Activated CD8-positive, alpha-beta T cell treated with anti-CD3 and anti-CD28 coated beads, Interleukin-2, amount 10 ng/mL, durations not matched to agents 7 days and 5 days (primary cell): Measurements from ENCODE around the gene LRP1. TPM values are rescaled to one million over a fixed set of nuclear protein-coding genes. Genes with fewer than 3 reads are reported as not detected.
A peak's percentile ranks its signal among the peaks of the same experiment; 100 is the strongest.

Source experiments
- ATAC-seq: fragments of 150-1000 bp; cut with Tn5 transposase; one replicate; pipeline ENCODE4 v1.10.0; 2021; ENCODE audit warnings: moderate library complexity
- CTCF ChIA-PET: fragments of 350-600 bp; sonication (Branson Sonifier 250); formaldehyde crosslinking; loops from one replicate; lab custom pipeline; 2021; ENCODE audit warnings: antibody characterized with exemption; lab: Charles Lee
- POLR2A ChIA-PET: fragments of 350-600 bp; sonication (Branson Sonifier 250); formaldehyde crosslinking; loops from one replicate; lab custom pipeline; 2021; ENCODE audit warnings: antibody characterized with exemption; lab: Charles Lee
- DNase-seq: peaks from one replicate; pipeline ENCODE4 v3.0.0-alpha.2; 2020
- H3K27ac Mint-ChIP-seq: one replicate; pipeline ENCODE4 v1.8.0; 2021; ENCODE audit warnings: mild to moderate bottlenecking, mixed read lengths
- H3K27me3 Mint-ChIP-seq: one replicate; pipeline ENCODE4 v1.8.0; 2021; ENCODE audit warnings: low read depth, mixed read lengths
- H3K36me3 Mint-ChIP-seq: one replicate; pipeline ENCODE4 v1.8.0; 2021; ENCODE audit warnings: low read depth, mixed read lengths
- H3K4me1 Mint-ChIP-seq: one replicate; pipeline ENCODE4 v1.8.0; 2021; ENCODE audit warnings: low read depth, mixed read lengths
- H3K4me3 Mint-ChIP-seq: one replicate; pipeline ENCODE4 v1.8.0; 2021; ENCODE audit warnings: mild to moderate bottlenecking, mixed read lengths
- H3K9me3 Mint-ChIP-seq: one replicate; pipeline ENCODE4 v1.8.0; 2022; ENCODE audit warnings: mixed read lengths; ENCODE audit not compliant: insufficient read depth
- total RNA-seq, 2 experiments: library from RNA; stranded (reverse); gene quantifications; one replicate each; pipeline ENCODE4 v1.2.3, GENCODE V29; 2021

Gene LRP1
- total RNA-seq, 2 experiments from 2014 or later = 0.39 to 0.40 TPM

DNA sequence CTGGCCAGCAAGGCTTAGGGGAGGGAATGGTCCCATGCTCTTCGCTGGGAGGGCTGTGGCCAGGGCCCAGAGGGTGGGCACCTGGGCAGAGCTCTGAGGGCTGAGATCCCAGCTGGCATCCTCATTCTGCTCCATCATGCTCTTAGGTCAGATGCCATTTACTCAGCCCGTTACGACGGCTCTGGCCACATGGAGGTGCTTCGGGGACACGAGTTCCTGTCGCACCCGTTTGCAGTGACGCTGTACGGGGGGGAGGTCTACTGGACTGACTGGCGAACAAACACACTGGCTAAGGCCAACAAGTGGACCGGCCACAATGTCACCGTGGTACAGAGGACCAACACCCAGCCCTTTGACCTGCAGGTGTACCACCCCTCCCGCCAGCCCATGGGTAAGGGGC, 49.9 kb downstream of the LRP1 start:
- Mint-ChIP-seq H3K27me3 (no peaks in the 10 kb centered on the region), H3K27ac (no peak overlapping the region)
- CTCF ChIA-PET = no interaction called here

DNA sequence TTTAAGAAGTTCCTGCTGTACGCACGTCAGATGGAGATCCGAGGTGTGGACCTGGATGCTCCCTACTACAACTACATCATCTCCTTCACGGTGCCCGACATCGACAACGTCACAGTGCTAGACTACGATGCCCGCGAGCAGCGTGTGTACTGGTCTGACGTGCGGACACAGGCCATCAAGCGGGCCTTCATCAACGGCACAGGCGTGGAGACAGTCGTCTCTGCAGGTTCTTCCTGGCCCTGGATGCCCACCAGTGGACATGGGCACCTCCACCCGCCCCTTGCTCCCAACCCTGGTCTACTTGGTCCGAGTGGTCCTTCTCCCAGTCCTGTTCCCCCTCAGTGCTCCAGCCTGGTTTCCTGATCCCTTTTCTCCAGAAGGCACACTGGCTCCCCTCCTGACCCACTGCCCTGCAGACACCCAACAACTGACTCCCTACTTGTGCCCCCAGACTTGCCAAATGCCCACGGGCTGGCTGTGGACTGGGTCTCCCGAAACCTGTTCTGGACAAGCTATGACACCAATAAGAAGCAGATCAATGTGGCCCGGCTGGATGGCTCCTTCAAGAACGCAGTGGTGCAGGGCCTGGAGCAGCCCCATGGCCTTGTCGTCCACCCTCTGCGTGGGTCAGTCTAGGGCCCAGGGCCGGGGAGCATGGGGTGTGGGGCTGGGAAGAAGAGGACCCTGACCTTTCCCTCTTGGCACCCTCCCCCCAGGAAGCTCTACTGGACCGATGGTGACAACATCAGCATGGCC, 51.2 kb downstream of the LRP1 start:
- ChIA-PET POLR2A (interaction anchor here (0.6 to 1.3 kb wide), 2 partner anchors 18 to 68 kb away, joined by 3 read pairs; partner anchors contain the start of gene STAT6), CTCF (interaction anchor here (2.0 kb wide), 1 partner anchor 110 kb away, joined by 7 read pairs; no protein-coding TSS in a partner anchor)
- no peak for ATAC-seq
- no peak for DNase-seq
- Mint-ChIP-seq H3K4me1 (peaks cover 5% of the 10 kb centered on the region), H3K27ac (no peak overlapping the region), H3K27me3 (no peaks in the 10 kb centered on the region), H3K36me3 (no peaks in the 10 kb centered on the region), H3K4me3 (no peak overlapping the region), H3K9me3 (no peaks in the 10 kb centered on the region)

More for the DNA sequence above, 49.9 kb downstream of the LRP1 start:
- H3K4me3 Mint-ChIP-seq = no peak overlapping the region
- peaks cover 5% of the 10 kb centered on the region for H3K4me1 Mint-ChIP-seq
- DNase-seq (no peak), ATAC-seq (no peak)
- no peaks in the 10 kb centered on the region for H3K9me3 Mint-ChIP-seq
- H3K36me3 Mint-ChIP-seq = no peaks in the 10 kb centered on the region
- POLR2A ChIA-PET = interaction anchor here (0.6 to 1.3 kb wide), 2 partner anchors 67 to 721 kb away, joined by 3 read pairs; partner anchors contain the start of gene STAT6

DNA sequence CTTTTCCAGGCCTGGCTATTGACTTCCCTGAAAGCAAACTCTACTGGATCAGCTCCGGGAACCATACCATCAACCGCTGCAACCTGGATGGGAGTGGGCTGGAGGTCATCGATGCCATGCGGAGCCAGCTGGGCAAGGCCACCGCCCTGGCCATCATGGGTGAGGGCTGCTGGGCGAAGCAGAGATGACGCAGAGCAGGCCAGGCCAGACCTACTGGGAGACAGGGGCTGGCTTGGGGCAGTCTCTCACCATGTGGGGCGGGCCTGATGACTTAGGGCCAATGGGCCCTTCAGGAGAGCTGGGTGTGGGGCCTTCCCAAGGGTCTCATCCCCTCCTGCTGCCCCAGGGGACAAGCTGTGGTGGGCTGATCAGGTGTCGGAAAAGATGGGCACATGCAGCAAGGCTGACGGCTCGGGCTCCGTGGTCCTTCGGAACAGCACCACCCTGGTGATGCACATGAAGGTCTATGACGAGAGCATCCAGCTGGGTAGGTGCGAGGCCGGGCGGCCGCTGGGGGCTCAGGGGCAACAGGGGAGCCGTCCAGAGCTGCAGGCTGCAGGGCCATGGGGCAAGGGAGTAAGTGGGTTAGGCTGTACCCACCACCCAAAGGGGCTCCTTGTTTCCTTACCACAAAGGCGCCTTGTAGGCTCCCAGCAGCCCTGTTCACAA, 52.2 kb downstream of the LRP1 start:
- CTCF ChIA-PET = interaction anchor here (1.5 to 10.4 kb wide), 3 partner anchors 58 to 111 kb away, joined by 4 to 178 read pairs (median 7); partner anchors contain the start of gene LRP1
- Mint-ChIP-seq H3K27me3 (no peaks in the 10 kb centered on the region), H3K4me1 (peaks cover 5% of the 10 kb centered on the region), H3K4me3 (no peak overlapping the region), H3K27ac (no peak overlapping the region), H3K9me3 (no peaks in the 10 kb centered on the region), H3K36me3 (no peaks in the 10 kb centered on the region)
- POLR2A ChIA-PET = interaction anchor here (0.6 kb wide), 1 partner anchor 17 kb away, joined by 3 read pairs; no protein-coding TSS in a partner anchor
- DNase-seq (no peak), ATAC-seq (no peak)

DNA sequence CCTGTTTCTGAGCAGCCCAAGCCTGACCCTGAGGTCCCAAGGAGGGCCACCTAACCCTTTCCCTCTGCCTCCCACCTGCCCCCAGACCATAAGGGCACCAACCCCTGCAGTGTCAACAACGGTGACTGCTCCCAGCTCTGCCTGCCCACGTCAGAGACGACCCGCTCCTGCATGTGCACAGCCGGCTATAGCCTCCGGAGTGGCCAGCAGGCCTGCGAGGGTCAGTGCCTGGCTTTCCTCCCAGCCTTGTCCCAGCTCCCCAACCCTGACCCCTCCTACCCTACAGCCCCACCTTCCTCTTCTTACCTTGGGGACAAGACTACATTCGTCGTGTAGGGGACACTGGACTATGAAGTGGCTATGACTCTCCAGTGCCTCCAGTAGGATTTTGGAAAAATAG, 52.8 kb downstream of the LRP1 start:
- Mint-ChIP-seq H3K27ac (no peak overlapping the region), H3K36me3 (no peaks in the 10 kb centered on the region), H3K4me3 (no peak overlapping the region), H3K9me3 (no peaks in the 10 kb centered on the region), H3K4me1 (peaks cover 5% of the 10 kb centered on the region), H3K27me3 (no peaks in the 10 kb centered on the region)
- ATAC-seq (no peak), DNase-seq (no peak)
- ChIA-PET POLR2A (no interaction called here), CTCF (interaction anchor here (1.0 to 10.4 kb wide), 4 partner anchors 58 to 170 kb away, joined by 3 to 178 read pairs (median 6); partner anchors contain the start of gene LRP1)

DNA sequence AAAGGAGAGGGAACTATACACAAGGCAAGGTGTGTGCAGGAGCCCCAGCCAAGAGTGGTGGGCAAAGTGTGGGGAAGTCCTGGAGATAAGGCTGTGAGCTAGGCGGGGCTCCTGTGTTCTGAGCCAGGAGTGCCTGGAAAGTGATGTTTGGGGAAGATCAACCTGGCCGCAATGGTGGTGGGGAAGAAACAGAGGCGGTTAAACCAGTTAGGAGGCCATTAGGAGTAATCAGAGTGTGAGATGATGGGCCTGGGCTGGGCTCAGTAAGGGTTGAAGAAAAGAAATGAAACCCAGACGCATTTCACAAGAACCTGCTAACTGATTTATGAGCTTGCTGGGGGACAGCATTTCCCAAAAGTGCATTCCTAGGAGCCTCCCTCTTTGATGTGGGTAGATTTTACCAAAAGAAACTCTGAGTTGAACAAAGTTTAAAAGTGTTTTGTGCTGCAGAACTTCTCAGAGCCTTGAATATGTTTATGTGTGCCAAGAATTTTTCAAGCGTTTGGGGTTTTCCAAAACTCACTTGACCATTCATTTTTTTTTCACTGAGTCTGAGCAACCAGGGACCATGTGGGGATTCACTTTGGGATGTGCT, 53.4 kb downstream of the LRP1 start:
- DNase-seq = no peak

DNA sequence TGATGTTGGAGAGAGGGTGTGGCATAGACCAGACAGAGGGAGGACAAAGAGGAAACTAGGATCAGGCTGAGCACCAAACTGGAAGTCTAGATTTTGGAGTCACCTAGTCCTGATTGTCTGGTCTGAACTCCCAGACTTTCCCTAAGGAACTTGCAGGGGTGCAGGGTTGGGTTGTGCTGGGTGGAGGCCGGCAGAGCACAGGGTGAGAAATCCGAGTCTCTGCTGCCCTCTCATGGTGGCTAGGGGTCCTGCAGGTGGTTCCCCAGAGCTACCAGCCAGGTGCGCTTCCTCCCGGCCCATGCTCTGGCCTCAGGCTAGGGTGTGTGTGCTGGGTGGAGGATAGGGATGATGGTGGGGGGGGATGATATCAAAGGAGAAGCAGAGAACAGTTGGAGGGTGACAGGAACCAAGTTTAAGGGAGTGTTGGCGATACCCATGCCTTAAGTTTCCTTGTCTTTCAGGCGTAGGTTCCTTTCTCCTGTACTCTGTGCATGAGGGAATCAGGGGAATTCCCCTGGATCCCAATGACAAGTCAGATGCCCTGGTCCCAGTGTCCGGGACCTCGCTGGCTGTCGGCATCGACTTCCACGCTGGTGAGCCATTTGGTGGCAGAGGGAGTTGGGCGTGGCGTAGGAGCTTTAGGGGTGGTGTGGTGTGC, 54.8 kb downstream of the LRP1 start:
- ATAC-seq (peak; percentile 96), DNase-seq (peak; percentile 87)
- Mint-ChIP-seq H3K27me3 (no peaks in the 10 kb centered on the region), H3K9me3 (no peaks in the 10 kb centered on the region), H3K36me3 (no peaks in the 10 kb centered on the region), H3K4me1 (peaks cover 5% of the 10 kb centered on the region), H3K27ac (no peak overlapping the region), H3K4me3 (no peak overlapping the region)
- CTCF ChIA-PET = interaction anchor here (0.6 to 10.4 kb wide), 22 partner anchors 9 to 425 kb away, joined by 3 to 178 read pairs (median 4); partner anchors contain the start of genes LRP1, NEMP1, SHMT2 and STAT6
- POLR2A ChIA-PET = no interaction called here

More for the DNA sequence above, 53.4 kb downstream of the LRP1 start:
- H3K4me1 Mint-ChIP-seq = peaks cover 5% of the 10 kb centered on the region
- ChIA-PET CTCF (interaction anchor here (0.7 to 10.4 kb wide), 9 partner anchors 12 to 170 kb away, joined by 3 to 178 read pairs (median 4); partner anchors contain the start of genes LRP1, NEMP1 and STAT6), POLR2A (no interaction called here)
- no peak overlapping the region for H3K4me3 Mint-ChIP-seq
- no peaks in the 10 kb centered on the region for H3K27me3 Mint-ChIP-seq
- H3K36me3 Mint-ChIP-seq = no peaks in the 10 kb centered on the region
- ATAC-seq = no peak
- no peak overlapping the region for H3K27ac Mint-ChIP-seq
- H3K9me3 Mint-ChIP-seq = no peaks in the 10 kb centered on the region

DNA sequence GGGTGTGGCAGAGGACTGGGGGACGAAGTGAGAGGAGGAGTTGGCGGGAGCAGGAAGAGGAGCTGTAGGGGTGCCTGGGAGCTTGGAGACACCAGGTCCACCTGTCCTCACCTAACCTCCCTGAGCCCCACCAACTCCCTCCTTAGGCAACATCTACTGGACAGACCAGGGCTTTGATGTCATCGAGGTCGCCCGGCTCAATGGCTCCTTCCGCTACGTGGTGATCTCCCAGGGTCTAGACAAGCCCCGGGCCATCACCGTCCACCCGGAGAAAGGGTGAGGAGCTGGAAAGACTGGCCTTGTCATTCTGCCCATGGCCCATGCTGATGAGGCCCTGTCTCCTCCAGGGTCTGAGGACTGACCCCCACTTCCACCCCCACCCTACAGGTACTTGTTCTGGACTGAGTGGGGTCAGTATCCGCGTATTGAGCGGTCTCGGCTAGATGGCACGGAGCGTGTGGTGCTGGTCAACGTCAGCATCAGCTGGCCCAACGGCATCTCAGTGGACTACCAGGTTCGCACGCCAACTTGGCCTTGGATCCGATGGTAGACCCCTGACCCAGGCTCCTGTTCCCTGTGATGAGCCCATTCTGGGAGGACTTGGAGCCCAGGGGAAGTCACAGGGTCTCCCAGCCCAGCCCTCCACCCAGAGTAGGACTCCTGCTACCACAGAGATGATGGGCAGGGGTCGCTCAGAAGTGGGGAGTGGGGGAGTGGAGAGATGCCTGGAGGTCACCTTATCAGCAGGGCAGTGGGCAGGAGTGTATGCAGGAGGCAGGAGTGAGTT, 55.8 kb downstream of the LRP1 start:
- H3K4me3 Mint-ChIP-seq = no peak overlapping the region
- H3K27me3 Mint-ChIP-seq = no peaks in the 10 kb centered on the region
- DNase-seq (no peak), ATAC-seq (no peak)
- no peaks in the 10 kb centered on the region for H3K9me3 Mint-ChIP-seq
- no peaks in the 10 kb centered on the region for H3K36me3 Mint-ChIP-seq
- ChIA-PET CTCF (interaction anchor here (1.1 to 10.4 kb wide), 7 partner anchors 16 to 177 kb away, joined by 3 to 178 read pairs (median 5); partner anchors contain the start of genes LRP1 and SHMT2), POLR2A (no interaction called here)
- H3K4me1 Mint-ChIP-seq = peaks cover 5% of the 10 kb centered on the region
- no peak overlapping the region for H3K27ac Mint-ChIP-seq

DNA sequence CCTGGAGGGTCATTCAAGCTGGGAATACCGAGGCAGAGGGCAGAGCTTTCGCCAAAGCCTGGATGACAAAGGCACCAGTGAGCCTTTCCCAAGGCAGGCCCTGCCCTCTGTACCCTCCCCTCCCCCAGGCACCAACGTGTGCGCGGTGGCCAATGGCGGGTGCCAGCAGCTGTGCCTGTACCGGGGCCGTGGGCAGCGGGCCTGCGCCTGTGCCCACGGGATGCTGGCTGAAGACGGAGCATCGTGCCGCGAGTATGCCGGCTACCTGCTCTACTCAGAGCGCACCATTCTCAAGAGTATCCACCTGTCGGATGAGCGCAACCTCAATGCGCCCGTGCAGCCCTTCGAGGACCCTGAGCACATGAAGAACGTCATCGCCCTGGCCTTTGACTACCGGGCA, 57.1 kb downstream of the LRP1 start:
- ChIA-PET POLR2A (no interaction called here), CTCF (interaction anchor here (2.0 to 10.4 kb wide), 3 partner anchors 12 to 63 kb away, joined by 4 to 178 read pairs (median 12); partner anchors contain the start of gene LRP1)
- no peak overlapping the region for H3K4me3 Mint-ChIP-seq
- ATAC-seq (no peak), DNase-seq (no peak)
- H3K4me1 Mint-ChIP-seq = peaks cover 5% of the 10 kb centered on the region
- no peak overlapping the region for H3K27ac Mint-ChIP-seq
- H3K27me3 Mint-ChIP-seq = no peaks in the 10 kb centered on the region
- H3K9me3 Mint-ChIP-seq = no peaks in the 10 kb centered on the region
- H3K36me3 Mint-ChIP-seq = no peaks in the 10 kb centered on the region

DNA sequence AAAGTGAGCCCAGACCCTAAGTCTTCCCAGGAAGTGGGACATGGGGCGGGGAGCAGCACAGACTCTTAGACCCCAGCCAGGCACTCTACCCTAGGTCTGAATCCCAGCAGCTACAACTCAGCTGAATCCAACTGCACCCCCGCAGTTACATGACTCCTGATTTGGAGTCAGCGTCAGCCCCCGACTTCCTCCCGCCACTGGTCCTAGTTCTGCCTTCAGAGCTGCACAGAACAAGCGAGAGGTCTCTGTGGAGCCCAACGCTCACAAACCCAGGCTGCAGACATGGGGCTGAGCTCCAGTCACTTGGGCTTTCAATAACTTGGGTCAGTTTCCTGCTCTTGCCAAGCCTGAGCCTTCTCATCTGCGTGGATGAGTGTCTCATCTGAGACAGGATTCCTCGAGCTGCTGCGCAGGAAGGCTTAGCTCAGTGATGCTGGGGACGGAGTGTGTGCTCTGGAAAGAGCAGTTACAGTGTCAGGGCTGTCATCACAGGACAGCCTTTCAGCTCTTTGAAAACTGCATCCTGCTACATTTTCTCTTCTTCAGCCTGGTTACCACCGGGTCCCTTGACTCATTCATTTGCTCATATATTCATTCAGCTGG, 57.7 kb downstream of the LRP1 start:
- no peak overlapping the region for H3K4me3 Mint-ChIP-seq
- POLR2A ChIA-PET = no interaction called here
- H3K4me1 Mint-ChIP-seq = peaks cover 5% of the 10 kb centered on the region
- ATAC-seq = no peak
- H3K9me3 Mint-ChIP-seq = no peaks in the 10 kb centered on the region
- no peaks in the 10 kb centered on the region for H3K36me3 Mint-ChIP-seq
- H3K27ac Mint-ChIP-seq = no peak overlapping the region
- H3K27me3 Mint-ChIP-seq = no peaks in the 10 kb centered on the region
- no peak for DNase-seq
- CTCF ChIA-PET = interaction anchor here (1.0 to 10.4 kb wide), 5 partner anchors 12 to 126 kb away, joined by 3 to 178 read pairs (median 4); partner anchors contain the start of gene LRP1
